Jurkat, Clone E6-1 (cell line): ENCODE results near the gene FBXW8. TPM values are rescaled to one million over a fixed set of nuclear protein-coding genes. Genes with fewer than 3 reads are reported as not detected.

Experiments
- DNase-seq: peaks from one replicate; pipeline ENCODE4 v3.0.0-alpha.2; 2011; ENCODE audit warnings: low read depth, low spot score
- H3K4me3 ChIP-seq: 2 replicates; pipeline ENCODE4 v1.5.1; 2011; ENCODE audit warnings: mild to moderate bottlenecking, low read length, control low read depth, moderate library complexity
- polyA plus RNA-seq: library from polyadenylated mRNA; unstranded; fragments of >200 nt; gene quantifications from one replicate; pipeline ENCODE4 v1.2.1, GENCODE V29; 2012; ENCODE audit warnings: missing spikeins; ENCODE audit not compliant: insufficient read length, insufficient read depth

Gene FBXW8, protein sequence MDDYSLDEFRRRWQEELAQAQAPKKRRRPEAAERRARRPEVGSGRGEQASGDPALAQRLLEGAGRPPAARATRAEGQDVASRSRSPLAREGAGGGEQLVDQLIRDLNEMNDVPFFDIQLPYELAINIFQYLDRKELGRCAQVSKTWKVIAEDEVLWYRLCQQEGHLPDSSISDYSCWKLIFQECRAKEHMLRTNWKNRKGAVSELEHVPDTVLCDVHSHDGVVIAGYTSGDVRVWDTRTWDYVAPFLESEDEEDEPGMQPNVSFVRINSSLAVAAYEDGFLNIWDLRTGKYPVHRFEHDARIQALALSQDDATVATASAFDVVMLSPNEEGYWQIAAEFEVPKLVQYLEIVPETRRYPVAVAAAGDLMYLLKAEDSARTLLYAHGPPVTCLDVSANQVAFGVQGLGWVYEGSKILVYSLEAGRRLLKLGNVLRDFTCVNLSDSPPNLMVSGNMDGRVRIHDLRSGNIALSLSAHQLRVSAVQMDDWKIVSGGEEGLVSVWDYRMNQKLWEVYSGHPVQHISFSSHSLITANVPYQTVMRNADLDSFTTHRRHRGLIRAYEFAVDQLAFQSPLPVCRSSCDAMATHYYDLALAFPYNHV
- polyA plus RNA-seq: 12.6 TPM

DNA sequence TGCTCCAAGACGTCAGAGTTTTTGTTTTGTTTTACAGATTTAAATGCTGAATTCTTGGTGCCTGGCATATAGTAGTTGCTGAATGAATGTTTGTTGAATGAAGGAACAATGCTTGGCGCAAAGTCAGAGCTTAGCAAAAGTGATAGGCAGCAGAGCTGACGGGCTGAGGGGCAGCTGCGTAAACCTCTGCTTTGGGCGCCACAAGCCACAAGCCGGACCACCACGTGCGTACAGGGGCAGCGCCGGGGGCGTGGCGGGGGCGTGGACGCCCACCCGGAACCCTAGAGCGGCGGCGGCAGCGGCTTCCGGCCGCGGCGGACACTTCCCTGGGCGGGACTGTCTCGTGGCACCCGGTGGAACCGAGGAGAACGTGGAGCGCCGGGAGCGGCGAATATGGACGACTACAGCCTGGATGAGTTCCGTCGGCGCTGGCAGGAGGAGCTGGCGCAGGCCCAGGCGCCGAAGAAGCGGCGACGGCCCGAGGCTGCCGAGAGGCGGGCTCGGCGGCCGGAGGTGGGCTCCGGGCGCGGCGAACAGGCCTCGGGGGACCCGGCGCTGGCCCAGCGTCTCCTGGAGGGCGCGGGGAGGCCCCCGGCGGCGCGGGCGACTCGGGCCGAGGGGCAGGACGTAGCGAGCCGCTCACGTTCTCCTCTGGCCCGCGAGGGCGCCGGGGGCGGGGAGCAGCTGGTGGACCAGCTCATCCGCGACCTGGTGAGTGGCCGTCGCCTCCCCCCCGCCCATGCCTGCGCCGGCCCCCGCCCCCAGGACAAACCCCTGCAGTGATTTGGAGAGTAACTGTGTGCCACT lies at the start of gene FBXW8:
FBXW8 (plus strand) TSS at position 306 of the 807 bp plus-strand sequence; CDS start at position 394, 88 bp downstream.
- H3K4me3 ChIP-seq: peak within 1 kb of the TSS; percentile 75
- DNase-seq: peak; percentile 39

DNA sequence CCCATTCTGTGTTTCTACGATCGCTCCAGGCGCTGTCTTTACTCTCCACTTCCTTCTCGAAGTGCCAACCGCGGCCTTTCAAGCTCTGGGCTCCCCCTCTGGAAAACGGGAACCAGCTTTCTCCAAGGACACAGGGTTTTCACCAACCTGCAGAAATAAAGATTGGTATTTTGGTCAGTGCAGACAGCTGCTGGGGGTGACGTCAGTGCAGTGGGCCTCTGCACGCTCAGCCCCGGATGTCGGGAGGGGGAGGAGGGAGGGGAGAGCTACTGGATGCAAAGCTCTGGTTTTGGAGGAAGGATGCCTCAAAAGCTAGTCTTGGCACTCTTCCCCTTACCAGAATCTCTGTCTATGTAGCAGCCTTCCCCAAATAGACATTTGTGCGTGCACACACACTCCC lies 49.4 kb upstream of the FBXW8 start:
- H3K4me3 ChIP-seq: no peak overlapping the region
- peak; percentile 45 for DNase-seq

DNA sequence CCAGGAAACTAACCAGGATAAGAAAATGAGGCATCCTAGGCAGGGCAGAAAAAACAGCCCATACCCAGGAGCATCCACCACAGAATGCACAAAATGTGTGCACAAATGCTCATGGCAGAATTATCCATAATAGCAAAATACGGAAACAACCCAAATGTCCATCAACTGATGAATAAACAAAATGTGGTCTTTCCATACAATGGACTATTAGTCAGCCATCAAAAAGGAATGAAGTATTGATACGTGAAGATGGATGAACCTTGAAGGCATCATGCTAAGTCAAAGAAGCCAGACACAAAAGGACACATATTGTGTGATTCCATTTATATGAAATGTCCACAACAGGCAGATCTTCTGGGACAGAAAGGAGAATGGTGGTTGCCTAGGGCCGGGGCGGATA lies 48.6 kb upstream of the FBXW8 start:
- no peak overlapping the region for H3K4me3 ChIP-seq
- DNase-seq: no peak

DNA sequence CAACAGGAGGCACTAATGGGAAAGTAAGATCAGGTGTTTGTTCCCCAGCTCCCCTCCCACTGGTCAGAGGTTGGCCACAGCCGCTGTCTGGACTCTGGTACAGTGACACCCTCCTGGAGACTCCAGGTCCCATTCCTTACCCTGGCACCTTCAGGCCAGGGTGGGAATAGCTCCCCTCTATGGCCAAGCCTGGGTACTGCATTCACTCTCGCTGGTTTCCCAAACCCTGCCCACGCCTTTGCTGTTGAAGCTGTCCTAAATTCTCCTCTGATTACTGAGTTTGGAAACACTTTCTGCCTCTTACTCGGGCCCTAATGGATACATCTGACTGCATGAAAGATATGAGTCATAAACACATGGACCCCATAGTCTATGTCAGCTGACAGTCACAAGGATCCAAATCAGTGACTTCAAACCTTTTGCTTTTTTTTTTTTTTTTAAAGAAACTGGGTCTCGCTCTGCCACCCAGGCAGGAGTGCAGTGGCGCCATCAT lies 47.4 kb upstream of the FBXW8 start:
- DNase-seq: no peak
- no peak overlapping the region for H3K4me3 ChIP-seq

DNA sequence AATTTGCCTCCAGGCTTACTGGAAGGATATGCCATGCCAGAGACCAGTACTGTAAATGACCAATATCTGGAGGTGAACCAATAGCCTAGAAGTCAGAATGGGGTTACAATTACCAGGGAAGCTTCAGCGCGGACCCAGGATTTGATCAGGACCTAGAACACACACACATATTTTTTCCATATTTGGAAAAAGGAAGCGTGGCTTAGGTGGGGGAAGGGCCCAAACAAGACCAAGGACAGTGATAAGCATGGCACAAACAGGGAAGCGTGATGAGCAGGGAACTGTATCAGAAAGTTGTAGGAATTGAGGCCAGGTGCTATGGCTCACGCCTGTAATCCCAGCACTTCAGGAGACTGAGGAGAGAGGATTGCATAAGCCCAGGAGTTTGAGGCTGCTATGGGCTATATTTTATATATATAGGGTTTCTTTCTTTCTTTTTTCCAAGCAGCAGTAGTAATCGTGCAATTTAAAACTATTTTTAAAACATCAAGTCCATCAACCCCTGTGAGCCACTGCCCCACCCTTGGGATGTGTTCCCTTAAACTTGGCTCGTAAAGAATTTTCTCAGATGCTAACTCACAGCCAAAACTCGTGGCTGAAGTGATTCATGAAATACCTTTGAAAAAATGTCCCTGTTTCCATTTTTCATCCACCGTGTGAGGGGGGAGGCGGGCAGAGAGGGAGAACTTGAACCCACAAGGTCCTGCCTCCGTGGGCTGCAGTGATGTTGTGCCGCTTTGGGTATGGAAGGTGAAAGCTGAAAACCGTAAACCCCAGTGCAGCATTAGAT lies 46.2 kb upstream of the FBXW8 start:
- H3K4me3 ChIP-seq: no peak overlapping the region
- DNase-seq: no peak

DNA sequence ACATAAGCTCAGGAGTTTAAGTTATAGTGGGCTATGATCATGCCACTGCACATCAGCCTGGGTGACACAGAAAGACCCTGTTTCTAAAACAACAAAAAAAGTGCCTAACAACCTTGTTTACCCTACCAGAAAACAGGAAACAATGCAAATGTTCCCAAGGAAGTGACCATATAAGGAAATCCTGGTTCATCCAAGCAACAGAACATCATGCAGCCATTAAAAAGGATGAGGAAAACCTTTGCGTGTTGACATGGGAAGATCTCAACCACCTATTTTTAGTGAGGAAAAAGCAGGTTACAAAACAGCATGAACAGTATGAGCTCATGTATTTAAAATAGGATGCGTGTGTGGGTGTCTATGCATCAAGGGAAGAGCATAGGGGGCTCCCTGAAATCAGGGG lies 43.2 kb upstream of the FBXW8 start:
- H3K4me3 ChIP-seq: no peak overlapping the region
- DNase-seq: no peak

DNA sequence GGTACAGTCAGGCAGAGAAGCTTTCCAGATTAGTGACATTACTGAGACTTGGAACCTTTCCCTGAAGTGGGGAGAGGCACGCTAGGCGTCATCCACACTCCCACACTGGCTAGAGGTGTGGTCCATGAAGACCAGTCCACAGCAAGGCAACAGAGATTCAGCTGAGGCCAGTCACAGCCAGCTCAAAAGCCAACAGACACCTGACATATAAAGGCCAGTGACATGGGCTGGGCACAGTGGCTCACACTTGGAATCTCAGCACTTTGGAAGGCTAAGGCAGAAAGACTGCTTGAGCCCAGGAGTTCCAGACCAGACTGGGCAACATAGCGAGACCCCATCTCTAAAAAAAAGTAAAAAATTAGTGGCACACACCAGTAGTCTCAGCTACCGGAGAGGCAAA lies 40.4 kb upstream of the FBXW8 start:
- DNase-seq: no peak
- no peak overlapping the region for H3K4me3 ChIP-seq

DNA sequence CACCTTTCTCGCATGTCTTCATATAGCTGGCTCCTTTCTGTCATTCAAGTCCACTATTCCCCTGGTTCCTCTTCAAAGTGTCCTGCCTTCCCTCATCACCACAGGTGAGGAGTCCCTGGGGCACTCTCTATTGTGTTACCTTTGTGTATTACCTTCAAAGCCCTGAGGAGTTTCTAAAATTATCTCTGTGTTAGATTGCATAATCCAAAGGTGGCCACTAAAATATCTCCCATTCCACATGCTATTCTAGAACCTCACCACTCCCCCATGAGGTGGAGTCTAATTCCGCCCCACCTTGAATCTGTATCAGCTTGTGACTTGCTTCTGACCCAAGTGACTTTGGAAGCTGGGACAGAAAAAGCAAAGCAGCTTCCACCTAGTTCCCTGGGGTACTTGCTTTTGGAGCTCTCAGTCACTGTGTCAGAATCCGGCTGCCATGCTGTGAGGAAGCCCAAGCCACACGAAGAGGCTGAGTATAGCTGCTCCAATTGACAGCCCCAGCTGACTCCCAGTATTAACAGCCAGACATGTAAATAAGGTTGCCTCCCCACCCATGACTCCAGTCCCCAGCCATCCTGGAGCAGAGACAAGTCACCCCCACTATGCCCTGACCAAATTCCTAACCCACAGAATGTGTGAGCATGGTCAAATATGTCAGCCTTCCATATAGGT lies 36.3 kb upstream of the FBXW8 start:
- H3K4me3 ChIP-seq: no peak overlapping the region
- no peak for DNase-seq

DNA sequence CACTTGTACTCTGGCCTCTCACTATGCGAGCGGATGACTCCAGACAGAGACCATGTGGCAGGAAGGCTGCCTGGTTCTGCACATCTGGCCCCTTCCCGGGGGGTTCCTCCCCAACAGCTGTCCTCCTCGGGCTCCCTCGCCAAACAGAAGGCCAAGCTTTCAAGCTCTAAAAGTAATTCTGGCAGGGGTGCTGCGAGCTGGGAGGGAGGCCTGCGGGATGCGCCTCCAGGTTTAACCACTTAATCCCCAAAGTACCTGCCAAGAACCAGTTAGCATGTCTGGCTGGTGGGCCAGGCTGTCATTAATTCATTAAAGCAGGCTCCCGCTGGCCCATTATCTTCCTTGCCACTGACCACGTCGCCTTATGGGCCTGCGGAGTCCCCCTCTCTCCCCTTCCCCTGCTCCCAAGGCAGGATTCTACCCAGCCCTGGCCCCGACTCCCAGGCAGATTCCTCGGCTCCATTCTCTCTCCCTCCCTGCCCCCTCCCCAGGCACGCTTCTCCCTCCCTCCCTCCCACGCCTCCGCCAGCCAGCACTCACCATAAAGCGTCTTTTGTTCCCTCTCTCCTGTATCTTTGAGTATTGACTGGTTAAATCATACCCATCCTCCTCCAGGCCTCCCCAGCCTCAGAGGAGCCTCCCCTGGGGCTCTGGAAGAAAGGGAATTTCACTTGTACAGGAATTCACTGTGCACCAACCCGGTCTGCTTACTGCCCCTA lies 34.4 kb upstream of the FBXW8 start:
- DNase-seq: no peak
- no peak overlapping the region for H3K4me3 ChIP-seq

DNA sequence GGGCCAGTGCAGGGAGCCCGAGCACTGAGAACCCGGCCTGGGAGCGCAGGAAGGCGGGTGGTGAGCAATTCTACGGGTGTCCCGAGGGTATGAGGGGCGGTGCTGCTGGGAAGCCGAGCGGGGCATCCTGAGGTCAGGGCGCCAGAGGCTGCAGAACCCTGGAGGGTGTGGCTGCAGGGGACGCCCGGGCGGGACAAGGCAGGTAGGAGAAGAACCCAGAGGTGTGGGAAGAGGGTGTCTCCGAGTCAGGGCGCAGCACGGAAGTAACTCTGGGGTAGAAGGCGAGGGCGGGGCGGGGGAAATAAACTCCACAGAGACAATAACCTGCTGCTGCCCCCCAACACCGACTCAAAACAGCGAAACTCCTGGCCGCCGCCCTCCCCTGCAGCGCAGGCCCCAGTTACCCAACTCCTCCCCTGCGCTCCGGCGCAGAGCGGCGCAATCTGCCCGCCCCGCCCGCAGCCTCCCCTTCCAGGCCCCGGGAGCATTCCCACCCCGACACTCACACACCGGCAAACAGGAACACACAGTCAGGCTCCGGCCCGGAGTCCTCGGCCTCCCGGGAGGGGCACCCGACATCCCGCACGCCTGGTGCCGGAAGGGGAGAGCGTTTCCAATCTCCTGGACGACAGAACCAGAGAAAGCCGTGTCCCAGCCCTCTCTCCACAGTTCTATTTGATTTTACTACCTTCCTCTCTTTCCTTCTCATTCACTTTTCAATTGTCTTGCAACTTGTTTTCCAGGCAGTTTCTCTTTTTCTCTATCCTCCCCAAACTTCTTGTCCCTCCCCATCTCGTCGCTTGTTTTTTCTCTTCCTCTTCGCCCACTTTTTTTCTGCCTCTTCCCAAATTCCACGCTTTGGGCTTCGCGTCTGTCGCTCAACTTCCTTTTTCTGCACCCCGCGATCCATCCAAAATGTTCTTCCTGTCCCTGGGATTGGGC lies 31.9 kb upstream of the FBXW8 start:
- H3K4me3 ChIP-seq: no peak overlapping the region
- no peak for DNase-seq

DNA sequence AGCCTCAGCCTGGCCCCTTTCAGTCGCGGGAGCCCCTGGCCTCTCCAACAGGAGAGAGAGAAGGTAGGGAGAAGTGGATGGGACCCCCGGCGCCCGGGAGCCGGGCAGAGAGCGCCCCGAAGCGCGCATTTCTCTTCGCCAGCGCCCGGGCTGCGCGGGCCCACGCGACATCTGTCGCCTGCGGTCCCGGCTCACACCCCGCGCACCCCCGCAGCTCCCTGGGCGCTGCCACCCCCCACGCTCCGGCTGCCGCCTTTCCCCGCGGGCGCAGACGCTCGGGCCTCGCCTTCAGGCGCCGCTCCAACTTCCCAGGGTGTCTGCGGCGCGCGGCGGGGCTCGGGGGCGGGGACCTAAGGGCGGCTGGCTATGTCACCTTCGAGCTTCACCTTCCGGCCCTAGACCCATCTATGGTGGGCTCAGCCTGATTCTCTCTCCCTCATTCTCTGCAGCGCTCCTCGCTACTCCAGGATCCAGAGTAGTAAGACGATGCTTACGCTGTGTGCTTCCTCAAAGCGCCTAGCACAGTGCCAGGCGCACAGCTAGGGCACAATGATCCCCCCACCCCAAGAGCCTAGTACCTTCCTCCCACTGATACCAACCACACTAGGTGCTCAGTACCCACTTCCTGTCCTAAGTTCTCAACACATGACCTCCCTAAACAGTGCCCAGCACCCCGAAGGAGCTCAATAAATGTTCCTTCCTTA lies 31.1 kb upstream of the FBXW8 start:
- H3K4me3 ChIP-seq: no peak overlapping the region
- DNase-seq: no peak

DNA sequence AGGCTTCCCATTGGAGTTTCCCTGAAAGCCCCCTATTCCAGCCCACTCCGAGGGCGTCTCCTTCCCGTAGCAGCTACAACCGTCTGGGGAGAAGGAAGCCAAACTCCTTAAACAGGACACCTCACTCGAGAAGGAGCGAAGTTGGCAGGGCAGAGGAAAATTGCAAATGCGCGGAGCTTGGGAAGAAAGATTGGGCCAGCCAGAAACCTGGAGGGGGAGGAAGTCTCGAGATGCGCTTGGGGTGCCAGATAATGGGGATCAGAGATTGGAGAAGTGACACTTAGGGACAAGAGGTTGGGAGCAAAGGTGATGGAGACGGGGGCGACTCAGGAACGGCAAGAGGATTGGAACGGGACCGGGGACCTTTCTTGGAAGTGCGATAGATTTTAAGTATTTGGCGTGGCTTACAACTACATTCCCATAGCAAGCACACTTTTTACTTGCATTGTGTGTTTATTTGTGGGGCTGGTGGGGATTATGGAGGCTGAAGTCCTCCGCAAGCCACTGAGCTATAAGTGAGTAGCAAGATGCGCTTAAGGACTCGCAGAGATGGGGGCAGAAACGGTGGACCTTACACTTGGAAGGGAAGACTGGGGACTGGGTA lies 30.4 kb upstream of the FBXW8 start:
- DNase-seq: no peak
- peak overlapping the region; percentile 51 for H3K4me3 ChIP-seq

DNA sequence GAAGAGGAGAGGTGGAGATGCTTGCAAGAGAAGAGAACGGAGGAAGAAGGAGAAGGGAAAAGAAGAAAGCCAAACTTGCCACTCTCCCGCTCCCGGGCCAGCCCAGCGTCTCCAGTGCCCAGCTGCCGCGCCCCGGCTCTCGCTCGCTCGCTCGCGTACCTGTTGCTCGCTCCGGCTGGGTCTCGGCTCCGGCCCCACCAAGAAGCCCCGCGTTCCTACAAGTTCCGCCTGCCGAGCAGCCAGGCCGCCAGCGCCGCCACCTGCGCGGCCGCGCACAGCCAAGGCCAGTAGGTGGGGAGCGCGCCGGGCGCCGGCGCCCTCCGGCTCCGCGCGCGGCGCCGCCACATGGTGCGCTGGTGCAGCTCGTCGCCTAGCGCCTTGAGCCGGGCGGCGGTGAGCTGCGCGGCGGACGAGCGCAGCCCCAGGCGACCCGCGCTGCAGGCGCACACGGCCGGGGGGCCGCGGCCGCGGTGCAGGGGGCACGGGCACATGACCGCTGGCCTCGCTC lies 29.9 kb upstream of the FBXW8 start:
- H3K4me3 ChIP-seq: peak overlapping the region; percentile 51
- DNase-seq: peak; percentile 29

DNA sequence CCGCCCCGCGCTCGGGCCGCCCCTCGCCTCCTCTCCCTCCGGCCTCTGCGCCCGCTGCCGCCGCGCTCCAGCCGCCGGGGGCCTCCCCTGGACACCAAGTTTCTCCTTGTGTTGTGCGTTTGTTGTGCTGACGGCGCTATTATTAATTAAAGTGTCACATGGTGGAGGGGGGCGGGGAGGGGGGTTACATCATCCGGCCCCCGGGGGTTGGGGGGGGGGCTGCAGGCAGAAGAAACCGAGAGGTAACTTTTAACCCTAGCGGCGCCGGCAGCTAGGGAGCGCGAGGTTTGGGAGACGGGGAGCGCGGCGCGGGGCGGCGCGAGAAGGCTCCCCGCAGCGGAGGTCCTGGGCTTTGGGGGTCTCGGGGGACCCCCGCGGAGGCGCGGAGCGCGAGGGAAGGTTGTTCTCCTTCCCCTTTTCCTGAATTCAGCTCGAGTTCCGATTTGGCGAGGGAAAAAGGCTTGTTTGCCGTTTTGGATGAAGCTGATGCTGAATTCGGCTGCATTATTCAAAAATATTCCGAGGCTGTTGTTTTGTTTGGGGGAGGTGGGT lies 29.3 kb upstream of the FBXW8 start, which contains the start of gene HRK:
HRK (minus strand) TSS at position 117 of the 552 bp plus-strand sequence. CDS start 134 bp downstream, outside the sequence.
- no peak for DNase-seq
- peak within 1 kb of the TSS; percentile 51 for H3K4me3 ChIP-seq

DNA sequence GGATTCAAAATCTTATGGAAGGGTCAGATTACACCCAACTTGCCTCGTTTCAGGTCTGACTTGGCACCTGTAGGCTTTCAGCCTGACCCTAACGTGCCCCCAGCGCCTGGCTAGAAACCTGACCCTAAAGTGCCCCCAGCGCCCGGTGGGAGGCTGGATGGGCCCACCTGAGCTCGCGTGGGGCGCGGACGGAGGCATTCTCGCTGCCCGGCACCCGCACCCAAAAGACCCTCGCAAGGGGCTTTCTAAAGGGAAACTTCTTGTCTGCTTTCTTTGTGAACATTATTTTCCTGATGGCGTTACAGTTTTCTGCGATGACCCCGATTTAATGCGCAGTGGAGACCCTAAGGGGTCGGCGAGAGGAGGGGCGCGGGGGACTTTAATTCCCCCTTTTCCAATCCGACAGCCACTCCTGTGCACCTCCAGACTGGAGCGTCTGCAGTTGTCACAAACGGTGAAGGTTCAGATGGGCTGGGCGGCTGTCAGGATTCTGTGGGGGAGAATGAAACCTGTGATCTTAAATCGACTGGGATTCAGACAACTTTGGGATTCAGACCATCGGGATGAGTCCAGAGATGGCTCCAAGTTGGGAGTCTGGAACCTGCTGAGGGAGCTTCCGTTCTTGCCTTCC lies 28.8 kb upstream of the FBXW8 start:
- H3K4me3 ChIP-seq: no peak overlapping the region
- no peak for DNase-seq
